SK-N-SH treated with all-trans-retinoic acid at 6 μM for 48 hours (cell line): ENCODE results near the gene PLXNB1.

Experiments used
- BACH2 ChIP-seq: fragments of 250-450 bp; sonication (Bioruptor Pico); IDR thresholded peaks from 2 replicates; pipeline ENCODE4 v1.9.0; 2021; ENCODE audit warnings: mild to moderate bottlenecking, borderline replicate concordance
- CSRNP3 ChIP-seq: fragments of 250-450 bp; sonication (Bioruptor Pico); IDR thresholded peaks from 2 replicates; pipeline ENCODE4 v1.5.1; 2021; ENCODE audit warnings: mild to moderate bottlenecking, moderate library complexity
- ESRRG ChIP-seq: fragments of 250-450 bp; sonication (Bioruptor Pico); IDR thresholded peaks from 2 replicates; pipeline ENCODE4 v1.6.1; 2021; ENCODE audit warnings: mild to moderate bottlenecking
- GLIS3 ChIP-seq: fragments of 250-450 bp; sonication (Bioruptor Pico); IDR thresholded peaks from 2 replicates; pipeline ENCODE4 v1.5.0; 2020; ENCODE audit warnings: mild to moderate bottlenecking, moderate library complexity
- PATZ1 ChIP-seq: fragments of 250-450 bp; sonication (Bioruptor Pico); IDR thresholded peaks from 2 replicates; pipeline ENCODE4 v1.8.0; 2020; ENCODE audit warnings: mild to moderate bottlenecking, moderate library complexity, borderline replicate concordance
- PPARA ChIP-seq: fragments of 250-450 bp; sonication (Bioruptor Pico); IDR thresholded peaks from 2 replicates; pipeline ENCODE4 v1.5.0; 2020; ENCODE audit warnings: mild to moderate bottlenecking, borderline replicate concordance
- RARB ChIP-seq: fragments of 250-450 bp; sonication (Bioruptor Pico); IDR thresholded peaks from 2 replicates; pipeline ENCODE4 v1.8.0; 2021; ENCODE audit warnings: mild to moderate bottlenecking, moderate library complexity
- TCF4 ChIP-seq: fragments of 250-450 bp; sonication (Bioruptor Pico); IDR thresholded peaks from 2 replicates; pipeline ENCODE4 v1.8.0; 2021; ENCODE audit warnings: mild to moderate bottlenecking, moderate library complexity, borderline replicate concordance
- ZC3H10 ChIP-seq: fragments of 250-450 bp; sonication (Bioruptor Pico); IDR thresholded peaks from 2 replicates; pipeline ENCODE4 v1.5.1; 2021; ENCODE audit warnings: mild to moderate bottlenecking, moderate library complexity
- ZFP3 ChIP-seq: fragments of 250-450 bp; sonication (Bioruptor Pico); IDR thresholded peaks from 2 replicates; pipeline ENCODE4 v1.5.0; 2020; ENCODE audit warnings: mild to moderate bottlenecking, moderate library complexity
- ZFP30 ChIP-seq: fragments of 450-650 bp; formaldehyde crosslinking; IDR thresholded peaks from 2 replicates; pipeline ENCODE4 v1.5.0; 2022; ENCODE audit warnings: mild to moderate bottlenecking, moderate library complexity
- ZNF565 ChIP-seq: fragments of 450-650 bp; formaldehyde crosslinking; conservative IDR thresholded peaks from 2 replicates; pipeline ENCODE4 v1.5.0; 2020; ENCODE audit warnings: low read depth, mild to moderate bottlenecking, moderate library complexity
- ZNF70 ChIP-seq: fragments of 450-650 bp; formaldehyde crosslinking; IDR thresholded peaks from 2 replicates; pipeline ENCODE4 v1.5.0; 2020; ENCODE audit warnings: mild to moderate bottlenecking, moderate library complexity
- ZNF8 ChIP-seq: fragments of 450-650 bp; formaldehyde crosslinking; IDR thresholded peaks from 2 replicates; pipeline ENCODE4 v1.5.0; 2020; ENCODE audit warnings: mild to moderate bottlenecking, moderate library complexity

- TF ChIP-seq BACH2 (CRISPR knock-in tag) (no peak), PATZ1 (CRISPR knock-in tag) (no peak), CSRNP3 (CRISPR knock-in tag) (no peak), ZFP30 (CRISPR knock-in tag) (no peak), ZNF70 (CRISPR knock-in tag) (no peak), ZNF565 (CRISPR knock-in tag) (no peak), ZFP3 (CRISPR knock-in tag) (no peak), ZNF8 (no peak), PPARA (CRISPR knock-in tag) (no peak), GLIS3 (no peak), RARB (CRISPR knock-in tag) (no peak), TCF4 (CRISPR knock-in tag) (no peak), ESRRG (CRISPR knock-in tag) (no peak), ZC3H10 (CRISPR knock-in tag) (no peak)
Measured at GRCh38 chr3:48400824-48401433, 29.0 kb downstream of the PLXNB1 start.
